Amniotic stem cell (primary cell): ENCODE data around the gene GHR.

Experiments used
- DNase-seq: peaks from one replicate; lab custom pipeline; 2025; lab: John Stamatoyannopoulos, UW

Gene GHR

GRCh38 chr5:42462083-42462482, 38.8 kb downstream of the GHR start:
- no peak for DNase-seq

- no peak for DNase-seq
Observed at GRCh38 chr5:42467572-42467971, 44.3 kb downstream of the GHR start.

- no peak for DNase-seq
Observed at GRCh38 chr5:42467981-42468524, 44.8 kb downstream of the GHR start.

GRCh38 chr5:42483472-42484154, 60.4 kb downstream of the GHR start:
- no peak for DNase-seq

- DNase-seq, result no peak
Observed at GRCh38 chr5:42487077-42487476, 63.8 kb downstream of the GHR start.

GRCh38 chr5:42487821-42488220, 64.6 kb downstream of the GHR start:
- DNase-seq, result no peak

GRCh38 chr5:42490831-42491230, 67.6 kb downstream of the GHR start:
- no peak for DNase-seq

- no peak for DNase-seq
Observed at GRCh38 chr5:42491699-42492098, 68.5 kb downstream of the GHR start.

- DNase-seq, result no peak
Observed at GRCh38 chr5:42492974-42493373, 69.7 kb downstream of the GHR start.

GRCh38 chr5:42494414-42494813, 71.2 kb downstream of the GHR start:
- DNase-seq, result no peak

GRCh38 chr5:42495914-42496313, 72.7 kb downstream of the GHR start:
- no peak for DNase-seq

GRCh38 chr5:42496397-42497156, 73.3 kb downstream of the GHR start:
- no peak for DNase-seq

- DNase-seq, result no peak
Observed at GRCh38 chr5:42498000-42498399, 74.8 kb downstream of the GHR start.

GRCh38 chr5:42499016-42499415, 75.8 kb downstream of the GHR start:
- no peak for DNase-seq

- DNase-seq, result no peak
Observed at GRCh38 chr5:42500003-42500599, 76.9 kb downstream of the GHR start.

- DNase-seq, result no peak
Observed at GRCh38 chr5:42502613-42503470, 79.6 kb downstream of the GHR start.

- no peak for DNase-seq
Observed at GRCh38 chr5:42506662-42507061, 83.4 kb downstream of the GHR start.

- no peak for DNase-seq
Observed at GRCh38 chr5:42507451-42508097, 84.3 kb downstream of the GHR start.

- no peak for DNase-seq
Observed at GRCh38 chr5:42513246-42513645, 90.0 kb downstream of the GHR start.

- DNase-seq, result no peak
Observed at GRCh38 chr5:42514754-42515153, 91.5 kb downstream of the GHR start.

GRCh38 chr5:42515504-42515903, 92.3 kb downstream of the GHR start:
- DNase-seq, result no peak
